OCI-LY1 (cell line): ENCODE data around the gene PODXL2.

Experiments used
- CTCF ChIP-seq: fragments of 200-600 bp; sonication (generic), shearing (Covaris generic); IDR thresholded peaks from 2 replicates; pipeline ENCODE4 v1.5.1; 2017; ENCODE audit warnings: mild to moderate bottlenecking, antibody characterized with exemption, low read length, moderate library complexity, mixed read lengths
- EZH2 ChIP-seq: fragments of 200-600 bp; sonication (generic), shearing (Covaris generic); IDR thresholded peaks from 2 replicates; pipeline ENCODE4 v1.8.0; 2017; ENCODE audit warnings: borderline replicate concordance, mixed run types, mild to moderate bottlenecking, antibody characterized with exemption, low read length, moderate library complexity, mixed read lengths

GRCh38 chr3:127650236-127650635 lies 21.3 kb downstream of the PODXL2 start:
- TF ChIP-seq CTCF = peak; percentile 15; the same call in 1 of the 2 replicates
- no peak for TF ChIP-seq EZH2
